ENCODE data around the gene KCNG2. TPM values are rescaled to one million over a fixed set of nuclear protein-coding genes. Genes with fewer than 3 reads are reported as not detected.

The KCNG2 gene
- total RNA-seq, 4 donors from 2014 or later, result 1.7 TPM; not detected in 3

DNA sequence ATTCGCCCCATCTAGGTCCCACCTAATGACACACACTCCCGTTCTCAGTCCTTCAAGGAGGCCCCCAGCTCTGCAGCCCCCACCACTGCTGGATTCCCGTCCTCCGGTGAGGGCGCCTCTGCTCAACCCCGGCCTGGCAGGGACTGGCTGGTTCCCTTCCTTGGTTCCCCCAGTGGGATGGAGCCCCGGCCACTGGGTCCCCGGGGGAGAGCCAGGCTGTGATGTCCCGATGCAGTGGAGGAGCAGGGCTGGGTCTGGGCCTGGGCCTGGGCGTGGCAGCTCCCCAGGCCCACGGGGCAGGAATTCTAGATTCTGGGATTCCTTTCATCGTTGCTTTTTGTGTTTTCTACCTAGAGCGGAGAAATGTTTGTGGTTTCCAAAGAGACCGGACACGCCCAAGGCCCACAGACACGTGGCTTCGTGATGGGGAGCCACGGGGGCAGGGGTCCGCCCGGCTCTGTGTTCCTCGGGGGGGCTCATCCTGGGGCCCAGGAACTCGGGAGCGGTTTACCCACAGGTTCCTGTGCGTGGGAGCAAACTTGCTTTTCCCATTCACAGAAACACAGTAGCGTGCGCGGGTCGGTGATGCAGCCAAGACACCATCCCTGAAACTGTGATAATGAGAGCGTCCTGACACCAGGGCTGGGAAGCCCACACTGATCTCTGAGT, 86.7 kb downstream of the KCNG2 start:
- Histone ChIP-seq H3K27me3 (no peaks in the 10 kb centered on the region), H3K27ac (replicated peaks in 1 of 4) (no peak overlapping the region), H3K9me3 (peaks cover 0 to 19% (median 7%) of the 10 kb centered on the region in 4 donors), H3K36me3 (no peaks in the 10 kb centered on the region), H3K4me3 (no peak overlapping the region), H3K4me1 (no peaks in the 10 kb centered on the region)
- TF ChIP-seq CTCF (IDR thresholded peaks at IDR 0.05) (no peak), EP300 (IDR thresholded peaks at IDR 0.05) (no peak), POLR2A (IDR thresholded peaks at IDR 0.05; ENCODE audit: low read depth) (no peak)
- WGBS, result 88% methylated on average over 18 of the region's 29 CpGs
- no peak for DNase-seq (ENCODE audit: extremely low spot score)
- intact Hi-C loops (cut with DNase I), result no loop called here

DNA sequence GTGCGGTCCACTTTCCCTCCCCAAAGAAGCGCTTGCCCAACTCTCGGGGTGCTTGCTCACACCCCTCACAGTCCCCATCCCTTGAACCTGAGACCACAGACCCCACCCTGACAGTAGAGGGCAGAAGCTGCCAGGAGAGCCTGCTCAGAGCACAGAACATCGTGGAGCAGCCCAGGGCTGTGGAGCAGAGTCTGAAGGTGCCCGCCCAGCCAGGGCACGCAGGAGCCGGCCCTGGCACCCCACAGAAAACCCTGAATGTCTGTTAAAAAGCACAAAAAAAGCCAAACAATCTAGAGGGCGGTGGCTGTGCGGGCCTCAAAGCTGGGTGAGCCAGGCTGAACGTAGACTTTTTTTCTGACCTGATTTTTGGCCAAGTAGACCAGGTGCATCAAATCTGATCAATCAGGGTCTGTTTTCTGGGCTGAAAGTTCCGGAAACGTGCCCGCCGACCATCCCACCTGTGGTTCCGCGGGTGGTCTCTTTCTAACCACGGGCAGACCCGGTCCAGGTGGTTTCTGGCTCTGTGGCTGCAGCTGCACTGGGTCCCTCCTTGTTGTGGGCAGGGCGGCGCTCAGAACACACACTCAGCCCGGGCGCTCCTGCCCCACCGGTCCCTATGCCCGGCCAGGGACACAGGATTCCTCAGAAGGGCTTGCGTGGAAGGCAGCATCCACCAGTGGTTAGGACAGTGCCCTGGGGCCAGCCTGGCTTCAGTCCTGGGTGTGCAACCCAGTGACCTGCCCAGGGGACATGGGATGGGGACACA, 87.4 kb downstream of the KCNG2 start:
- intact Hi-C loops (cut with DNase I), result no loop called here
- Histone ChIP-seq H3K27ac (replicated peaks in 1 of 4) (no peak overlapping the region), H3K9me3 (peaks cover 0 to 26% (median 14%) of the 10 kb centered on the region in 4 donors), H3K27me3 (no peaks in the 10 kb centered on the region), H3K36me3 (no peaks in the 10 kb centered on the region), H3K4me3 (no peak overlapping the region), H3K4me1 (no peaks in the 10 kb centered on the region)
- WGBS, result 85% methylated on average over 16 of the region's 25 CpGs
- TF ChIP-seq POLR2A (IDR thresholded peaks at IDR 0.05; ENCODE audit: low read depth), result no peak
- TF ChIP-seq CTCF (IDR thresholded peaks at IDR 0.05), result no peak
- TF ChIP-seq POLR2AphosphoS5 (IDR thresholded peaks at IDR 0.05), result no peak
- no peak for TF ChIP-seq EP300 (IDR thresholded peaks at IDR 0.05)
- DNase-seq (ENCODE audit: extremely low spot score), result peak; percentile 70

- Histone ChIP-seq H3K36me3 (no peaks in the 10 kb centered on the region), H3K27ac (replicated peaks in 1 of 4) (no peak overlapping the region), H3K27me3 (no peaks in the 10 kb centered on the region), H3K9me3 (peaks cover 0 to 46% (median 33%) of the 10 kb centered on the region in 4 donors), H3K4me3 (no peak overlapping the region), H3K4me1 (no peaks in the 10 kb centered on the region)
- TF ChIP-seq POLR2A (IDR thresholded peaks at IDR 0.05; ENCODE audit: low read depth) (no peak), POLR2AphosphoS5 (IDR thresholded peaks at IDR 0.05) (no peak), CTCF (IDR thresholded peaks at IDR 0.05) (no peak), EP300 (IDR thresholded peaks at IDR 0.05) (no peak)
- no peak for DNase-seq (ENCODE audit: extremely low spot score)
- intact Hi-C loops (cut with DNase I), result no loop called here
- WGBS, result 91% methylated on average over 27 of the region's 30 CpGs
Observed at GRCh38 chr18:79887181-79888000, 89.7 kb downstream of the KCNG2 start.

DNA sequence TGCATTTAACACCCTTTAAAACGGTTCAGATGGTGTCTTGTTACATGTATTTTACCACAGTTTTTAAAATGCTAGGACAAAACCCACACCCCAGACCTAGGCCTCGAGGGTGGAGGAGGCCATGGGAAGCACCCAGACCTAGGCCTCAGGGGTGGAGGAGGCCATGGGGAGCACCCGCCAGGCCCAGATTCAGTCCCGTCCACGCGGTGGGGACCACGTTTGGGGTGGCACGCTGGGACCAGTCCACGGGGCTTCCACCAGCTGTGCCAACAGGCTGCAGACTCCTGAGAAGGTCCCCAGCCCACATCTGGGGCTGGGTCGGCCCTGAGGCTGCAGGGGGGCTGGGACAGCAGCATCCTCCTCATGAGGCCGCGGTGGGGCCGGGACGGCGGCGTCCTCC, 90.3 kb downstream of the KCNG2 start:
- Histone ChIP-seq H3K27me3 (no peaks in the 10 kb centered on the region), H3K27ac (replicated peaks in 1 of 4) (no peak overlapping the region), H3K36me3 (no peaks in the 10 kb centered on the region), H3K4me1 (no peaks in the 10 kb centered on the region), H3K4me3 (no peak overlapping the region), H3K9me3 (peaks cover 0 to 50% (median 38%) of the 10 kb centered on the region in 4 donors)
- DNase-seq (ENCODE audit: extremely low spot score), result no peak
- TF ChIP-seq EP300 (IDR thresholded peaks at IDR 0.05) (no peak), CTCF (IDR thresholded peaks at IDR 0.05) (no peak), POLR2A (IDR thresholded peaks at IDR 0.05; ENCODE audit: low read depth) (no peak), POLR2AphosphoS5 (IDR thresholded peaks at IDR 0.05) (no peak)
- intact Hi-C loops (cut with DNase I), result no loop called here
- WGBS, result 82% methylated on average over 4 of the region's 16 CpGs
